ENCODE results near the gene RBM47. TPM values are rescaled to one million over a fixed set of nuclear protein-coding genes. Genes with fewer than 3 reads are reported as not detected.

The RBM47 gene
- polyA plus RNA-seq, 1 donor from 2014 or later, result 1.7 TPM

- Histone ChIP-seq H3K36me3 (ENCODE audit: insufficient read depth, low read length) (no peaks in the 10 kb centered on the region), H3K79me2 (replicated peaks; ENCODE audit: insufficient read depth, low read length) (no peaks in the 10 kb centered on the region), H3K9me2 (ENCODE audit: insufficient read depth, low read length) (no peaks in the 10 kb centered on the region), H3K9me3 (ENCODE audit: low read length) (no peaks in the 10 kb centered on the region), H3K27ac (ENCODE audit: low read length) (no peak overlapping the region), H2AFZ (ENCODE audit: low read depth, low read length) (no peak overlapping the region), H3K27me3 (ENCODE audit: insufficient read depth, low read depth, low read length) (no peaks in the 10 kb centered on the region), H3K4me3 (ENCODE audit: low read length) (no peak overlapping the region), H3K4me2 (ENCODE audit: low read length) (no peak overlapping the region), H3K9ac (ENCODE audit: low read length) (no peak overlapping the region), H4K20me1 (ENCODE audit: insufficient read depth) (no peaks in the 10 kb centered on the region), H3F3A (ENCODE audit: insufficient read depth, low read length, poor library complexity, severe bottlenecking) (no peaks in the 10 kb centered on the region)
- TF ChIP-seq MXI1 (conservative IDR thresholded peaks at IDR 0.05; ENCODE audit: poor library complexity, severe bottlenecking) (no peak), RAD21 (conservative IDR thresholded peaks at IDR 0.05) (no peak), POLR2AphosphoS5 (IDR thresholded peaks at IDR 0.05) (no peak), SMC3 (conservative IDR thresholded peaks at IDR 0.05; ENCODE audit: poor library complexity) (no peak), CTCF (IDR thresholded peaks at IDR 0.05; ENCODE audit: poor library complexity, severe bottlenecking) (no peak), REST (IDR thresholded peaks at IDR 0.05; ENCODE audit: borderline replicate concordance) (no peak), EZH2 (IDR thresholded peaks at IDR 0.05; ENCODE audit: borderline replicate concordance, insufficient read depth, low read length, poor library complexity, severe bottlenecking) (no peak), TAF1 (IDR thresholded peaks at IDR 0.05; ENCODE audit: low read depth) (no peak), EP300 (conservative IDR thresholded peaks at IDR 0.05; ENCODE audit: poor library complexity, severe bottlenecking) (no peak)
Observed at GRCh38 chr4:40585201-40585799, 44.4 kb downstream of the RBM47 start.

DNA sequence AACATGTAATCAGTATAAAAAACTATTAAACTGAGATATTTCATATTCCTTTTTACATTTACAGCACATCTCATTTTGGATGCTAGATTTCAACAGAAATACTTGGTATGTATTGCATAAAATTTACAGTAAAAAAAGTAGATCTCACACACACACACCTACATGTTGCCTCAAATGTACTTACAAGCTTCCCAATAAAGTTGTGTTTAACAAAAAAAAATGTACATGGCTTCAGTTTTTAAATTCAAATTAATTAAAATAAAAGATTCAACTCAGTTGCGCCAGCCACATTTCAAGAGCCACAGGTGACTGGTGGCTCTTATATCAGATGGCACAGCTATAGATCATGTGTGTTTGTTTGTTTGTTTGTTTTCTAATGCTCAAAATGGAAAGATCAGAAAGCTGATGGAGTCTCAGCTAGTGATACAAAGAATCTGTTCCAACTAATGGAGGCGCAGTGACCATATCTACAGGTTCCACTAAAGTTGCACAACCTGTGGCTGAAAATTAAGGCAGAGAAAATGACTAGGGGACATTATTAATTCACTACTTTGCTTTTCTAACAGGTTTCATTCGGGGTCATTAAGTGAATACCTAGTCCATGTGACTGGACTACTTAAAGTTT, 45.0 kb downstream of the RBM47 start:
- Histone ChIP-seq H3K4me2 (ENCODE audit: low read length) (no peak overlapping the region), H4K20me1 (ENCODE audit: insufficient read depth) (no peaks in the 10 kb centered on the region), H3F3A (ENCODE audit: insufficient read depth, low read length, poor library complexity, severe bottlenecking) (no peaks in the 10 kb centered on the region), H3K9me2 (ENCODE audit: insufficient read depth, low read length) (no peaks in the 10 kb centered on the region), H3K9ac (ENCODE audit: low read length) (no peak overlapping the region), H3K36me3 (ENCODE audit: insufficient read depth, low read length) (no peaks in the 10 kb centered on the region), H3K9me3 (ENCODE audit: low read length) (no peaks in the 10 kb centered on the region), H2AFZ (ENCODE audit: low read depth, low read length) (no peak overlapping the region), H3K27me3 (ENCODE audit: insufficient read depth, low read depth, low read length) (no peaks in the 10 kb centered on the region), H3K4me3 (ENCODE audit: low read length) (no peak overlapping the region), H3K79me2 (replicated peaks; ENCODE audit: insufficient read depth, low read length) (no peaks in the 10 kb centered on the region), H3K27ac (ENCODE audit: low read length) (no peak overlapping the region)
- TF ChIP-seq POLR2AphosphoS5 (IDR thresholded peaks at IDR 0.05), result no peak
- TF ChIP-seq EP300 (conservative IDR thresholded peaks at IDR 0.05; ENCODE audit: poor library complexity, severe bottlenecking), result no peak
- TF ChIP-seq EZH2 (IDR thresholded peaks at IDR 0.05; ENCODE audit: borderline replicate concordance, insufficient read depth, low read length, poor library complexity, severe bottlenecking), result no peak
- TF ChIP-seq CTCF (IDR thresholded peaks at IDR 0.05; ENCODE audit: poor library complexity, severe bottlenecking), result no peak
- TF ChIP-seq MXI1 (conservative IDR thresholded peaks at IDR 0.05; ENCODE audit: poor library complexity, severe bottlenecking), result no peak
- no peak for TF ChIP-seq RAD21 (conservative IDR thresholded peaks at IDR 0.05)
- TF ChIP-seq SMC3 (conservative IDR thresholded peaks at IDR 0.05; ENCODE audit: poor library complexity), result no peak
- no peak for TF ChIP-seq REST (IDR thresholded peaks at IDR 0.05; ENCODE audit: borderline replicate concordance)
- TF ChIP-seq TAF1 (IDR thresholded peaks at IDR 0.05; ENCODE audit: low read depth), result no peak

Data from neural cell (in vitro differentiated cells).